KMS-11 (cell line): Measurements from ENCODE around the gene CHID1.

Experiments used
- H2AFZ ChIP-seq: fragments of 200-600 bp; sonication (generic); 2 replicates; pipeline ENCODE4 v1.6.1; 2016; ENCODE audit warnings: antibody characterized with exemption, mixed run types, low read depth
- H3K27ac ChIP-seq: fragments of 200-600 bp; sonication (generic); 2 replicates; pipeline ENCODE4 v1.6.1; 2016; ENCODE audit warnings: mild to moderate bottlenecking, mixed run types
- H3K27me3 ChIP-seq: fragments of 200-600 bp; sonication (generic); 2 replicates; pipeline ENCODE4 v1.6.1; 2017; ENCODE audit warnings: mild to moderate bottlenecking, low read depth, mixed run types, moderate library complexity; ENCODE audit not compliant: insufficient read depth
- H3K36me3 ChIP-seq: fragments of 200-600 bp; sonication (generic); 2 replicates; pipeline ENCODE4 v1.6.1; 2017; ENCODE audit warnings: mild to moderate bottlenecking, mixed run types; ENCODE audit not compliant: insufficient read depth
- H3K4me1 ChIP-seq: fragments of 200-600 bp; sonication (generic); 2 replicates; pipeline ENCODE4 v1.6.1; 2016; ENCODE audit warnings: mild to moderate bottlenecking, low read depth, mixed run types; ENCODE audit not compliant: poor library complexity, severe bottlenecking
- H3K4me2 ChIP-seq: fragments of 200-600 bp; sonication (generic); 2 replicates; pipeline ENCODE4 v1.7.0; 2016; ENCODE audit warnings: mild to moderate bottlenecking, mixed run types
- H3K4me3 ChIP-seq: fragments of 200-600 bp; sonication (generic); IDR thresholded peaks from 2 replicates; pipeline ENCODE4 v1.6.1; 2017; ENCODE audit warnings: low read depth, low read length, mixed read lengths; ENCODE audit not compliant: insufficient read depth
- H3K79me2 ChIP-seq: fragments of 200-600 bp; sonication (generic); 2 replicates; pipeline ENCODE4 v1.6.1; 2016; ENCODE audit warnings: low read depth, mixed run types; ENCODE audit not compliant: insufficient read depth
- H3K9ac ChIP-seq: fragments of 200-600 bp; sonication (generic); 2 replicates; pipeline ENCODE4 v1.6.1; 2016; ENCODE audit warnings: mild to moderate bottlenecking, mixed run types
- H4K20me1 ChIP-seq: fragments of 200-600 bp; sonication (generic); 2 replicates; pipeline ENCODE4 v1.6.1; 2016; ENCODE audit warnings: mild to moderate bottlenecking, mixed run types; ENCODE audit not compliant: insufficient read depth
- TF ChIP-seq, protein P1 (sequence below): fragments of 200-600 bp; sonication (generic); conservative IDR thresholded peaks from 2 replicates; pipeline ENCODE4 v1.6.1; 2017; ENCODE audit warnings: low read depth, mild to moderate bottlenecking, antibody characterized with exemption, low read length, moderate library complexity, mixed read lengths

The CHID1 gene

DNA sequence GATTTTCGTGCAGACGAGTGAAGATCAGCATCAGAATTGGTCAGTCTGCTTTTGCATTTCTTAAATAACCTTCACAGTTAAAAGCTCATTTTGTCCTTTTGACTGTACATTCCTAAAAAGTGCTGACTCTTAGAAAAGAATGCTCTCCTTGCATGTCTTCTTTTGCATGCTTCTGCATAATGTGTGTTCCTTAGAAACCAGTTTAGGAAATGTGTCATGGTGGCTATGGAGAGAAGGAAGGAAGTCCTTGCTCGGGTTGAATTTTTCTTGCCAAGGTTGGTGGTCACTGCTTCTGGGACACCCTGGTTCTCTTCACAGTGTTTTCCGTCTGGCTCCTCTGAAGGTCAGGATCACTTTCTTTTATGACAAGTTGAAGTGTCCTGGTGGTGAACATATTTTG, 21.8 kb upstream of the CHID1 start:
- Histone ChIP-seq H4K20me1 (0 out of 2 replicates have a peak, but pooled peaks cover 3% of the 10 kb centered on the region), H3K79me2 (peaks cover 77% of the 10 kb centered on the region), H3K36me3 (no peaks in the 10 kb centered on the region), H3K4me3 (no peak overlapping the region), H3K27me3 (no peaks in the 10 kb centered on the region), H2AFZ (no peak overlapping the region), H3K4me2 (no peak overlapping the region), H3K4me1 (peaks cover 31% of the 10 kb centered on the region), H3K27ac (no peak overlapping the region), H3K9ac (no peak overlapping the region)
- TF ChIP-seq, protein P1, sequence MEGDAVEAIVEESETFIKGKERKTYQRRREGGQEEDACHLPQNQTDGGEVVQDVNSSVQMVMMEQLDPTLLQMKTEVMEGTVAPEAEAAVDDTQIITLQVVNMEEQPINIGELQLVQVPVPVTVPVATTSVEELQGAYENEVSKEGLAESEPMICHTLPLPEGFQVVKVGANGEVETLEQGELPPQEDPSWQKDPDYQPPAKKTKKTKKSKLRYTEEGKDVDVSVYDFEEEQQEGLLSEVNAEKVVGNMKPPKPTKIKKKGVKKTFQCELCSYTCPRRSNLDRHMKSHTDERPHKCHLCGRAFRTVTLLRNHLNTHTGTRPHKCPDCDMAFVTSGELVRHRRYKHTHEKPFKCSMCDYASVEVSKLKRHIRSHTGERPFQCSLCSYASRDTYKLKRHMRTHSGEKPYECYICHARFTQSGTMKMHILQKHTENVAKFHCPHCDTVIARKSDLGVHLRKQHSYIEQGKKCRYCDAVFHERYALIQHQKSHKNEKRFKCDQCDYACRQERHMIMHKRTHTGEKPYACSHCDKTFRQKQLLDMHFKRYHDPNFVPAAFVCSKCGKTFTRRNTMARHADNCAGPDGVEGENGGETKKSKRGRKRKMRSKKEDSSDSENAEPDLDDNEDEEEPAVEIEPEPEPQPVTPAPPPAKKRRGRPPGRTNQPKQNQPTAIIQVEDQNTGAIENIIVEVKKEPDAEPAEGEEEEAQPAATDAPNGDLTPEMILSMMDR = no peak

DNA sequence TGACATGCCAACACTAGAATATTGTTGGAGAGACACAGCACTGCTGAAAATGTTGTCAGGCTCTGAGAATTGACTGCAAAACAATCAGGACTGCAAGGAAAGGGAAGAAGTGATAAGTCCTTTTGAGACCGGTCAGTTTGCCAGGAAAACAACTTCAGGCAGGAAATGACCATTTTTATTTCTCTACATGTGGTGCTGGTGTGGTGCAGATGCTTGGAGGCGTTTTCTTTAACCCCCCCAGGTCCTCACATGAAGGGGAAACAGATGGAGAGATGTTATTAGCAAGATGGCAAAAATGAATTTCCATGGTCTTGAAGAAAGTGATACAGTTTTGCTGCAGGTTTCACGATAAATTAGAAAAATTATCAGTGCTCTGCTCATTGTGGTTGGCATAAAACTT, 20.8 kb upstream of the CHID1 start:
- Histone ChIP-seq H3K27me3 (no peaks in the 10 kb centered on the region), H3K9ac (no peak overlapping the region), H3K36me3 (no peaks in the 10 kb centered on the region), H3K4me3 (no peak overlapping the region), H3K4me1 (peaks cover 41% of the 10 kb centered on the region), H3K4me2 (no peak overlapping the region), H4K20me1 (0 out of 2 replicates have a peak, but pooled peaks cover 3% of the 10 kb centered on the region), H3K79me2 (peaks cover 79% of the 10 kb centered on the region), H3K27ac (no peak overlapping the region), H2AFZ (no peak overlapping the region)
- TF ChIP-seq, protein P1 = no peak

DNA sequence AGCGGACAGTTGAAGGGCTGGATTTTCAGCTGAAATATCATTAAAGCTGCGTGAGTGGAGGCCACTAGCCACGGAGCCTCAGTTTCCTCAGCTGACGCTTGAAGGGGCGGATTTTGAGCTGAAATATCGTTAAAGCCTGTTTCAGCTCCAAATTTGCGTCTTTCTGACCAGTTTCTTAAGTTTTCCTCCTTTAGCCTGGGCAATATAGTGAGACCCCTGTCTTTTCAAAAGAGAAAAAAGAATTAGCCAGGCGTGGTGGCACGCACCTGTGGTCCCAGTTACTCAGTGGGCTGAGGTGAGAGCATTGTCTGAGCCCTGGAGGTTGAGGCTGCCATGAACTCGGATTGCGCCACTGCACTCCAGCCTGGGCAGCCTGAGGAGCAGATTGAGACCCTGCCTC, 18.8 kb upstream of the CHID1 start:
- Histone ChIP-seq H3K36me3 (no peaks in the 10 kb centered on the region), H3K4me2 (peak overlapping the region; percentile 93; the same call in 1 of the 2 replicates), H3K4me1 (peaks cover 41% of the 10 kb centered on the region), H3K4me3 (no peak overlapping the region), H4K20me1 (0 out of 2 replicates have a peak, but pooled peaks cover 3% of the 10 kb centered on the region), H2AFZ (no peak overlapping the region), H3K27me3 (no peaks in the 10 kb centered on the region), H3K27ac (no peak overlapping the region; the same call in 1 of the 2 replicates), H3K79me2 (peaks cover 70% of the 10 kb centered on the region), H3K9ac (no peak overlapping the region)
- TF ChIP-seq, protein P1 = no peak

DNA sequence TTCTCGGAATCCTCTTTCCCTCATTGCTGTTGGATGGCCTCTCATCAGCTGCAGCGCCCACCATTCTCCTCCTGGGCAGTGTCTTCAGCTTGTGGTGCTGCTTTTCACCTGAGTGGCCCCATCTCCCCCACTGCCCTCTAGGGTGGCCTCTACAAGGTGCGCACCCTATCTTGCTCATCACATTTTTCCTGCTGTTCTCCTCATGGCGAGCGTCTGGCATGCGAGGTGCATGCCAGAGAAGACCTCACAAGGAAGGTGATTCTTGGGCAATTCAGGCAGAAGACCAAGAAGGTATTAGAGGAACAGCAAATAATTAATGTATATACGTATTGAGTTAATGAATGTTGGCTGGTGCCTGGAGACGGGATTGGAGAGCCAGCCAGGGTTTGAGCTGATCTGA, 18.2 kb upstream of the CHID1 start:
- Histone ChIP-seq H3K4me1 (peaks cover 41% of the 10 kb centered on the region), H2AFZ (no peak overlapping the region), H3K79me2 (peaks cover 67% of the 10 kb centered on the region), H3K27ac (peak overlapping the region; percentile 35; the same call in 1 of the 2 replicates), H3K4me2 (peak overlapping the region; percentile 93), H3K27me3 (no peaks in the 10 kb centered on the region), H3K36me3 (no peaks in the 10 kb centered on the region), H4K20me1 (0 out of 2 replicates have a peak, but pooled peaks cover 3% of the 10 kb centered on the region), H3K9ac (no peak overlapping the region), H3K4me3 (no peak overlapping the region)
- TF ChIP-seq, protein P1 = no peak
